Epithelial cell of umbilical artery (primary cell): ENCODE results near the gene RAB30. TPM values are rescaled to one million over a fixed set of nuclear protein-coding genes. Genes with fewer than 3 reads are reported as not detected.

ENCODE experiments used
- total RNA-seq: library from RNA; depleted of rRNA; stranded (reverse); fragments of >200 nt; gene quantifications from 2 replicates; pipeline ENCODE4 v1.2.3, GENCODE V29; 2014

The RAB30 gene
- 4.5 and 14.6 TPM in 2 replicates for total RNA-seq

GRCh38 chr11:83071567-83072349 is at the start of gene RAB30:
Gene RAB30, minus strand, starts transcription at chr11:83071897. Its CDS starts 74,581 bp downstream, at chr11:82997316.

Other genes with a start within 250 kb of the RAB30 start
- 65.3 and 152 TPM in 2 replicates for gene PRCP, start 171.5 kb downstream of the RAB30 start, total RNA-seq
- 7.5 and 13.2 TPM in 2 replicates for gene DDIAS, start 170.2 kb downstream of the RAB30 start, total RNA-seq
- gene PCF11, start 85.2 kb upstream of the RAB30 start, total RNA-seq = 26.3 and 45.9 TPM in 2 replicates
- gene ANKRD42, start 121.8 kb upstream of the RAB30 start, total RNA-seq = 4.2 and 8.8 TPM in 2 replicates
- gene CCDC90B, start 214.5 kb upstream of the RAB30 start, total RNA-seq = 69.2 and 76.0 TPM in 2 replicates